Cardiac fibroblast (primary cell): Measurements from ENCODE around the gene HYAL2.
A peak's percentile ranks its signal among the peaks of the same experiment; 100 is the strongest.

Experiments
- DNase-seq, 2 donors: peaks; one replicate each; pipeline versions ENCODE4 v3.0.0 to v3.0.0-alpha.2; 2010; ENCODE audit warnings: low read depth in 2 of 2
- H3K4me3 ChIP-seq, 2 donors: replicated peaks in 1 of 2; 1 replicate in 1 of 2; 2 replicates in 1 of 2; pipeline ENCODE4 v1.5.1; 2011; ENCODE audit warnings: low read depth in 2 of 2, low read length in 2 of 2, mild to moderate bottlenecking in 2 of 2, moderate library complexity in 1 of 2
- TF ChIP-seq, protein P1 (sequence below): IDR thresholded peaks from one replicate; pipeline ENCODE4 v1.5.1; 2011; ENCODE audit warnings: low read depth, mild to moderate bottlenecking, low read length, inconsistent platforms

The HYAL2 gene, protein sequence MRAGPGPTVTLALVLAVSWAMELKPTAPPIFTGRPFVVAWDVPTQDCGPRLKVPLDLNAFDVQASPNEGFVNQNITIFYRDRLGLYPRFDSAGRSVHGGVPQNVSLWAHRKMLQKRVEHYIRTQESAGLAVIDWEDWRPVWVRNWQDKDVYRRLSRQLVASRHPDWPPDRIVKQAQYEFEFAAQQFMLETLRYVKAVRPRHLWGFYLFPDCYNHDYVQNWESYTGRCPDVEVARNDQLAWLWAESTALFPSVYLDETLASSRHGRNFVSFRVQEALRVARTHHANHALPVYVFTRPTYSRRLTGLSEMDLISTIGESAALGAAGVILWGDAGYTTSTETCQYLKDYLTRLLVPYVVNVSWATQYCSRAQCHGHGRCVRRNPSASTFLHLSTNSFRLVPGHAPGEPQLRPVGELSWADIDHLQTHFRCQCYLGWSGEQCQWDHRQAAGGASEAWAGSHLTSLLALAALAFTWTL

DNA sequence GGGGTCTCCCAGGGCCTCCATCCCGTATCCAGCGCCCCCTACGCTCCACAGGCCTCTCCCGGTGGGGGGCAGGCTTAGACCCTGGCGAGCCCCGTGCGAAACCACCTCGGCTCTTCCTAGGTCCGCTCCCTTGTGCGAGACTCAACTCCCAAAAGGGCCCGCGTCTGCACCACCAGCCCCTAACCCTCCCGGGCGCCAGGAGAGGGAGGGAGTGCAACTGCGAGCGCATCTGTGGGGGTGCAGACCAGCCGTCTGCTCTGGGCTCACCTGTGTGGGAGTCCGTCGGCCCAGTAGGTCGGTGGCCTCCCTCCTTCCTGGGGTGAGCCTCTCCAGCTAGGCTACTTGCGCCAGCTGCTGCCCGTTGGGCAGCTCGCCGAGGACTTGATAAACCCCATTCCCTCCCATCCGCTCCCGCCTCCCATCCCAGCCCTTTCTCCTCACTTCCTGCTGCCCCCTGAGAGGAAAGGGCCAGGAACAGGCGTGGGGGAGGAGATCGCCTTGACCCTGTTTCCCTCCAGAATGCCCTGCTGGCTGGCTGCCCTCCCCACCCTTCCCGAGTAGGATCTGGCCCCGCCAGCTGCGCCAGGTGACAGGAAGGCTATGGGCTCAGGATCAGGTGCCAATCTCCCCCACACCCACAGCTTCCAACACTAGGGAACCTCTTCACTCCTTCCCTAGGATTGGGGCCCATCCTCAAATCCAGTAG is at the start of gene HYAL2:
Gene HYAL2, minus strand, starts transcription at position 360 of the 706 bp plus-strand sequence. CDS start 2,256 bp downstream, outside the sequence.
- TF ChIP-seq, protein P1, sequence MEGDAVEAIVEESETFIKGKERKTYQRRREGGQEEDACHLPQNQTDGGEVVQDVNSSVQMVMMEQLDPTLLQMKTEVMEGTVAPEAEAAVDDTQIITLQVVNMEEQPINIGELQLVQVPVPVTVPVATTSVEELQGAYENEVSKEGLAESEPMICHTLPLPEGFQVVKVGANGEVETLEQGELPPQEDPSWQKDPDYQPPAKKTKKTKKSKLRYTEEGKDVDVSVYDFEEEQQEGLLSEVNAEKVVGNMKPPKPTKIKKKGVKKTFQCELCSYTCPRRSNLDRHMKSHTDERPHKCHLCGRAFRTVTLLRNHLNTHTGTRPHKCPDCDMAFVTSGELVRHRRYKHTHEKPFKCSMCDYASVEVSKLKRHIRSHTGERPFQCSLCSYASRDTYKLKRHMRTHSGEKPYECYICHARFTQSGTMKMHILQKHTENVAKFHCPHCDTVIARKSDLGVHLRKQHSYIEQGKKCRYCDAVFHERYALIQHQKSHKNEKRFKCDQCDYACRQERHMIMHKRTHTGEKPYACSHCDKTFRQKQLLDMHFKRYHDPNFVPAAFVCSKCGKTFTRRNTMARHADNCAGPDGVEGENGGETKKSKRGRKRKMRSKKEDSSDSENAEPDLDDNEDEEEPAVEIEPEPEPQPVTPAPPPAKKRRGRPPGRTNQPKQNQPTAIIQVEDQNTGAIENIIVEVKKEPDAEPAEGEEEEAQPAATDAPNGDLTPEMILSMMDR: no peak
- H3K4me3 ChIP-seq: peak within 1 kb of the TSS; percentile 72 to 74
- DNase-seq: peak; percentile 29 to 76

DNA sequence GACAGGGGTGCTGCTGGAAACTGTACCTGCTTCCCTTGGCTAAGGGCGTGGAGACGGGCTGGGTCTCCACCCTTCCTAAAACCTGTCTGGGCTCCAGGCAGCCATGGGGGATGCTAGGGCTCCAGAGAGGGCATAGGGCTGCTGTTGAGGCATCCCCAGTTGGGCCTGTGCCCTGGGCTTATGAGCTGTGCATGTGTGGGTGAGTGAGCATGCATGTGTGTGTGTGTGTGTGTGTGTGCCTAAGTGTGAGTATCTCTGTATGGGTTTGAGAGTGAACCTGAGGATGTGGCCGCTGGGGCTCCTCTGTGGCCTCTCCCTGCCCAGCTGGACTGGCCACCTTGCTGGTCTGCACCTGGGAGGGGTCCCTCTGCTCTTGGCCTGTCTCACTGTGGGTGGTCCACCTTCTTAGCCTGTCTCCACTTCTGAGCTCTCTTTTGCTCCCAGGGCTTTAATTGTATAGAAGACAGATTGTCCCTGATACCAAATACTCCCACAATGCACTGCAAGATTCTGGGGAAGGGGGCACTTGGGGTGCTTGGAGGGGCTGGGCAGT is 48.7 kb upstream of the HYAL2 start:
- TF ChIP-seq, protein P1: no peak
- no peak overlapping the region for H3K4me3 ChIP-seq
- peak in 1 of 2 donors; percentile 29 for DNase-seq

DNA sequence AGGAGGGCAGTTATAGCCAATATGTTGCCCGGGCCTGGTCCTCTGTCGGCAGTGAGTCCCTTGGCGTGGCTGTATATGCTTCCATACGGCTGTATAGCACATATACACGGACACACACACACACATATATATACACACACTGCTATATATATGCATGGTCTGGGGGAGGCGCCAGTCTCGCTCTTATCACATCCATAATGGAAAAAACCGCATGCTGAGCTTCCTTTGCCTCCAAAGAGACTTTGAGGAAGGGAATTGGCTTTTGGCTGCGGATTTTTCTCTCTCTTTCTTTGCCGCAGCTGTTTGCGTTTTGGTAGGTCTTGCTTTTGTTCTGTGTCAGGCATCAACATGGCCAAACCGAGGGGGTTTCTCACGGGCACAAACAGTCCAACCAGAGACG is 48.0 kb upstream of the HYAL2 start:
- peak in 1 of 2 donors; percentile 58 for DNase-seq
- H3K4me3 ChIP-seq: no peak overlapping the region
- TF ChIP-seq, protein P1: no peak

DNA sequence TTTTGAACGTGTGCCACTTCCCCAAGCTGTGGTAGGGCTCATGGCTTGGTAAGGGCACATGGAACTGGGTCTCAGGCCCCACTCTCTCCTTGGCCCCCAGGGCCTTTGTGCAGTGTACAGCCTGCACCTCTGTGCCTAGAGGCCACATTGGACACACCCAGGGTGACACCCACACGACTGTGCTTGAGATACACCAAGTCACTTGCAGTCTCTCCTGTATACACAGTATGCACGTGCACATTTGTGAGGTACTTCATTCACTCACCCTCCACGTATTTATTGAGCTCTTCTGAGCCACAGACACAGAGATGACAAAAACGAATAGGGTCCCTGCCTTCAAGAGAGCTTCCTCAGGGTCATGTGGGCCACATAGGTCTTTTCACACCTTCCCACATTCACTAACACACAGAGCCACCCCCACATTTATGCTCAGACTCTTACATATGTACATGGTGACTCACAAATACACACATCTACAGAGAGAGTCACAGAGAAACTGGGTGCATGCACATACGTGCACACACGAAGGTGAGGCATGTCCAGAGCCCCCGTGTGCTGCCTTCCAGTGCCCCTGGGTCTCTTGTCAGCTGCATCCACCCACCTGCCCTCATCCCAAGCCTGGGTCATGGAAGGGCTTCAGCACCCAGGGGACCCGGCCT is 46.6 kb upstream of the HYAL2 start:
- no peak overlapping the region for H3K4me3 ChIP-seq
- no peak for DNase-seq
- TF ChIP-seq, protein P1: no peak

DNA sequence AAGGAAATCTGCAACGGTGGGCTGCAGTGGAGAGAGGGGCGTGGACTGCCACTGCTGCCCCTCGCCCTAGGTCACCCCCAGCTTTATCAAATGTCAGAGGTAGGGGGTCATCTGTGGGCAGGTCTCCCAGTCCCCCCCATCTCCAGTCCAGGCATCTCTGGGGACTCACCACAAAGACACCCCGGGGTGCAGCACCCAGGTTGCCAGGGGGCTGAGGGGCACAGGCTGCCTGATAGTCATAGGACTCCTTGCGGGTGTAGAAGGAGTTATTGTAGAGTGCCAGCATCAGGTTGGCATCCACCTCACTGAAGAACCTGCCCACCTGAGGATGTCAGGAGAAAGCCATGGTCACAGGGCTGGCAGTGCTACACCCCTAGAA is 43.3 kb upstream of the HYAL2 start:
- H3K4me3 ChIP-seq: no peak overlapping the region
- TF ChIP-seq, protein P1: no peak
- no peak for DNase-seq

DNA sequence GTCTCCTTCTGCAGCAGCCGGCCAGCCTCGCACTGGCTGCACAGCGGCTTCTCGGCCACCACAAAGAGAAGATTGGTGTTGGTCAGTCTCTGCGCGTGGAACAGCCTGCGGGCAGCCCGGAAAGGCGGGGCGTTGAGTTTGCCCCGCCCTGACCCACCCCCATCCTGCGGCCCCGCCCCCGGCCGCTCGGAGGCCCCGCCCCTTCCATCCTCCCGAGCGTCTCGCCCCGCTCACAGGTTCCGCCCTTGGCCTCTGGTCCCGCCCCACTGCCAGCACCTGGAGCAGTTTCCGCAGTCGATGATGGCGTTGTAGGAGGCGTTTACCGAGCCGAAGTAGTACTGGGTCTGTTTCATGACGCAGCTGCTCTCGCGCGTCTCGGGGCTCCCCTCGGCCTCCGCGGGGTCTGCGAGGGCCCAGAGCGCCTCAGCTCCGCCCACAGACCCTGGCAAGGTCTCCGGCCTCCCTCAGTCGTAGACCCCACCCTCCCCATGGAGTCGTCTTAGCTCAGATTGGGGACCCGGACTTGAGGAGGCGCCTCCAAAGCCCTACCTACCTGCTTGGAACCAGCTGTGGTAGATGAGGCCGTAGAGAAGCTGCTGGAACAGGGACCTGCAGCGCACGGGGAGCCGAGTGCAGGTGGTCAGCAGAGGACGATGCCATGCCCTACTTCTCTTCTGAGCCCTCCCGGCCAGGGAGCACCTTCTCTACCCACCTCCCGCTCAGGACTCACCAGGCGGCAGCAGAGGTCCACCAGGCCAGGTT is 42.7 kb upstream of the HYAL2 start:
- H3K4me3 ChIP-seq: peak overlapping the region; percentile 47 to 50
- peak; percentile 65 to 73 for DNase-seq
- TF ChIP-seq, protein P1: no peak
